ENCODE data around the gene EDEM3. TPM values are rescaled to one million over a fixed set of nuclear protein-coding genes. Genes with fewer than 3 reads are reported as not detected.

Gene EDEM3
- total RNA-seq, 2 donors from 2014 or later = 55.7 to 75.4 TPM

DNA sequence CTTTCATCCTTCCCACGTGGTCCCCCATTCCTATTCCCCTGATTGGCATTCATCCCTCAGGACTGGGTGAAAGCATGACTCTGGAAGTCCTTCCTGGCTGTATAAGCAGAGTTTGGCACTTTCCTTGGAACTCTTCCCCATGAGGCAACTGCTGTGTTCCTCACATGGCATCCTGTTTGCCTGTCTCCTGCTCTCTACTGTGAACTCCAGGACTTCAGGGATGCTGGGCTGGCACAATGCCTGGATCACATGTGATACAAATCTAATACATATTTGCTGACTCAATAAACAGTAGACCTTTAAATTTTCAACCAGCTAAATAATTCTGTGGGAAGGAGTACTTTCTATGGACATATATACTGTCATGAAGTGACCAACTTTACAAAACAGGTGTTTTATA is 46.8 kb upstream of the EDEM3 start:
- Histone ChIP-seq H3K9me3 (no peaks in the 10 kb centered on the region), H3K9ac (ENCODE audit: low read depth in 2 of 2, low read length in 2 of 2) (no peak overlapping the region), H3K36me3 (no peaks in the 10 kb centered on the region), H3K27ac (no peak overlapping the region), H3K4me1 (no peaks in the 10 kb centered on the region), H3K4me3 (no peak overlapping the region), H3K27me3 (no peaks in the 10 kb centered on the region)
- intact Hi-C loops (cut with DNase I) = no loop called here
- TF ChIP-seq CTCF (IDR thresholded peaks at IDR 0.05) = no peak
- DNase-seq = no peak

GRCh38 chr1:184800876-184801275 is 46.2 kb upstream of the EDEM3 start:
- no peaks in the 10 kb centered on the region for H3K4me1 ChIP-seq
- H3K27me3 ChIP-seq = no peaks in the 10 kb centered on the region
- intact Hi-C loops (cut with DNase I) = no loop called here
- no peak overlapping the region for H3K9ac ChIP-seq (ENCODE audit: low read depth in 2 of 2, low read length in 2 of 2)
- no peak for DNase-seq
- no peak overlapping the region for H3K4me3 ChIP-seq
- TF ChIP-seq CTCF (IDR thresholded peaks at IDR 0.05) = no peak
- H3K27ac ChIP-seq = no peak overlapping the region
- no peaks in the 10 kb centered on the region for H3K36me3 ChIP-seq
- no peaks in the 10 kb centered on the region for H3K9me3 ChIP-seq

GRCh38 chr1:184793967-184794366 is 39.3 kb upstream of the EDEM3 start:
- Histone ChIP-seq H3K27ac (no peak overlapping the region), H3K9ac (ENCODE audit: low read depth in 2 of 2, low read length in 2 of 2) (no peak overlapping the region), H3K4me3 (no peak overlapping the region), H3K9me3 (no peaks in the 10 kb centered on the region), H3K4me1 (peaks cover 10% of the 10 kb centered on the region), H3K27me3 (no peaks in the 10 kb centered on the region), H3K36me3 (no peaks in the 10 kb centered on the region)
- DNase-seq = no peak
- no peak for TF ChIP-seq CTCF (IDR thresholded peaks at IDR 0.05)
- intact Hi-C loops (cut with DNase I) = no loop called here

DNA sequence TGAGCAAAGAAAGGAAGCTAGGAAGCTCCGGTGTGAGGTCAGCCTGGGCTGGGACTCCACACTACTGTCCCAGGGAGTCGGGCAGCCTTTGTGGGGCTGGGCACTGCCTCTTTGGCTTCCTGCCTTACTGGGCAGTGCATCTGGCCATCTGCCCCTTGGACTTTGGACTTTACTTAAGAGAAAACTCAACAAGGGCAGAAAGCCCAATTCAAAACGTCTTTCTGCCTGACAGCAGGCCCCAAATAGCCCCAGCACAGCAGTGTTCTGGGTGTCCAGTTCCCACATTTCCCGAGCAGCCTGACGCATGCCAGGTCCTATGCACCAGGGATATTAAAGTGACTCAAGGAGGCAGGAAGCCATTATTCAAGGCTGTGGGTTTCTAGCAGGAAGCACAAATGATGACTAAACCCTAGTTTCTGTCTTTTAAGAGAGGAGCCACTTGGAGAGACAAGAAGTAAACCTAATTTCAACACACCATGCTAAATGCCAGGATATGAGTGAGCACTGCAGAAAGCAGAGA is 37.9 kb upstream of the EDEM3 start:
- H3K4me1 ChIP-seq = peaks cover 10% of the 10 kb centered on the region
- peak; percentile 85 for DNase-seq
- H3K4me3 ChIP-seq = no peak overlapping the region
- intact Hi-C loops (cut with DNase I) = no loop called here
- peak overlapping the region; percentile 59 for H3K27ac ChIP-seq
- H3K36me3 ChIP-seq = no peaks in the 10 kb centered on the region
- TF ChIP-seq CTCF (IDR thresholded peaks at IDR 0.05) = no peak
- no peak overlapping the region for H3K9ac ChIP-seq (ENCODE audit: low read depth in 2 of 2, low read length in 2 of 2)
- H3K9me3 ChIP-seq = no peaks in the 10 kb centered on the region
- no peaks in the 10 kb centered on the region for H3K27me3 ChIP-seq

DNA sequence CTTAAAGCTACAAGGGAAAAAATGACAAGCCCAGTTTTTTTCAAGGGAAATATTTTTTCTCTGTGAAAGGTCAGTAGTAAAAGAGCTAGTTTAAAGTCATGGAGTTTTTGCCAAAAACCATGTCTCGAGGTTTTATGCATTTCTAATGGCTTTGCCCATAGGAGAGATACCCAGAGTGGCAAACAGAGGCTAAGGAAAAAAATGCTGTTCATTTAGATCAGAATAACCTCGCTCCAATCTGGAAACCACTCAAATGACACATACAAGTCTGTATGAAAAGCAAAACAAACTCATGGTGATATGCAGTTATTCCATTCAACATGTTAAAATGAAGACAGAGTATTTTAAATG is 36.9 kb upstream of the EDEM3 start:
- Histone ChIP-seq H3K9me3 (no peaks in the 10 kb centered on the region), H3K4me1 (peaks cover 10% of the 10 kb centered on the region), H3K27me3 (no peaks in the 10 kb centered on the region), H3K27ac (peak overlapping the region; percentile 59), H3K4me3 (no peak overlapping the region), H3K36me3 (no peaks in the 10 kb centered on the region), H3K9ac (ENCODE audit: low read depth in 2 of 2, low read length in 2 of 2) (no peak overlapping the region)
- DNase-seq = no peak
- TF ChIP-seq CTCF (IDR thresholded peaks at IDR 0.05) = no peak
- intact Hi-C loops (cut with DNase I) = no loop called here

All from colonic mucosa (tissue), 4 donors.